ENCODE results near the gene KCNS1. TPM values are rescaled to one million over a fixed set of nuclear protein-coding genes. Genes with fewer than 3 reads are reported as not detected.

Gene KCNS1
- total and polyA plus RNA-seq, 2 experiments from 2014 or later: 0.37 to 3.2 TPM

DNA sequence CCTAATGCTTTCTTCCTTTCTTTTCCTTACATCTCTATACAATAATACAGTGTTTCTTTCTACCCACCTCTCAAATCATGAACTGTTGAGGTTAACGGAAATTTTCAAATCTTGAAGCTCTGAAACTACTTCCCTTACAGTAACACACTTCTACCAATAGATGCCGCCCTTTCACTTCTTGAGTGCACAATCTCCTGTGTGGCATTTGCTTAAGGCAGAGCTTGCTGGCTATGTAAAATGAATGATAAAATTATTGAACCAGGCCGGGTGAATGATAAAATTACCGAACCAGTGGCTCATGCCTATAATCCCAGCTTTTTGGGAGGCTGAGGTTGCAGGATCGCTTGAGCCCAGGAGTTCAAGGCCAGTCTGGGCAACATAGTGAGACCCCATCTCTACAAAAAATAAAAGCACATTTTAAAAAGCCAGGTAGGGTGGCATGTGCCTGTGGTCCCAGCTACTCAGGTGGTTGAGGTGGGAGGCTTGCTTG is 56.8 kb downstream of the KCNS1 start:
- H3K4me2 ChIP-seq: no peak overlapping the region
- TF ChIP-seq, protein P1, sequence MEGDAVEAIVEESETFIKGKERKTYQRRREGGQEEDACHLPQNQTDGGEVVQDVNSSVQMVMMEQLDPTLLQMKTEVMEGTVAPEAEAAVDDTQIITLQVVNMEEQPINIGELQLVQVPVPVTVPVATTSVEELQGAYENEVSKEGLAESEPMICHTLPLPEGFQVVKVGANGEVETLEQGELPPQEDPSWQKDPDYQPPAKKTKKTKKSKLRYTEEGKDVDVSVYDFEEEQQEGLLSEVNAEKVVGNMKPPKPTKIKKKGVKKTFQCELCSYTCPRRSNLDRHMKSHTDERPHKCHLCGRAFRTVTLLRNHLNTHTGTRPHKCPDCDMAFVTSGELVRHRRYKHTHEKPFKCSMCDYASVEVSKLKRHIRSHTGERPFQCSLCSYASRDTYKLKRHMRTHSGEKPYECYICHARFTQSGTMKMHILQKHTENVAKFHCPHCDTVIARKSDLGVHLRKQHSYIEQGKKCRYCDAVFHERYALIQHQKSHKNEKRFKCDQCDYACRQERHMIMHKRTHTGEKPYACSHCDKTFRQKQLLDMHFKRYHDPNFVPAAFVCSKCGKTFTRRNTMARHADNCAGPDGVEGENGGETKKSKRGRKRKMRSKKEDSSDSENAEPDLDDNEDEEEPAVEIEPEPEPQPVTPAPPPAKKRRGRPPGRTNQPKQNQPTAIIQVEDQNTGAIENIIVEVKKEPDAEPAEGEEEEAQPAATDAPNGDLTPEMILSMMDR (conservative IDR thresholded peaks at IDR 0.05; ENCODE audit: low read depth in 2 of 2): peak; percentile 87 to 97
- TF ChIP-seq EZH2 (IDR thresholded peaks at IDR 0.05; ENCODE audit: low read depth, unreplicated experiment) (no peak), CREB1 (CRISPR knock-in tag; IDR thresholded peaks at IDR 0.05; ENCODE audit: low read depth) (no peak), STAT1 (IDR thresholded peaks at IDR 0.05; ENCODE audit: unreplicated experiment) (no peak), ZNF114 (CRISPR knock-in tag; IDR thresholded peaks at IDR 0.05) (no peak), NANOG (IDR thresholded peaks at IDR 0.05; ENCODE audit: borderline replicate concordance) (no peak), ZNF331 (CRISPR knock-in tag; IDR thresholded peaks at IDR 0.05; ENCODE audit: low read depth) (no peak)
- TF ChIP-seq, protein P2, sequence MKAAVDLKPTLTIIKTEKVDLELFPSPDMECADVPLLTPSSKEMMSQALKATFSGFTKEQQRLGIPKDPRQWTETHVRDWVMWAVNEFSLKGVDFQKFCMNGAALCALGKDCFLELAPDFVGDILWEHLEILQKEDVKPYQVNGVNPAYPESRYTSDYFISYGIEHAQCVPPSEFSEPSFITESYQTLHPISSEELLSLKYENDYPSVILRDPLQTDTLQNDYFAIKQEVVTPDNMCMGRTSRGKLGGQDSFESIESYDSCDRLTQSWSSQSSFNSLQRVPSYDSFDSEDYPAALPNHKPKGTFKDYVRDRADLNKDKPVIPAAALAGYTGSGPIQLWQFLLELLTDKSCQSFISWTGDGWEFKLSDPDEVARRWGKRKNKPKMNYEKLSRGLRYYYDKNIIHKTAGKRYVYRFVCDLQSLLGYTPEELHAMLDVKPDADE (IDR thresholded peaks at IDR 0.05): no peak
- H3K79me2 ChIP-seq (replicated peaks; ENCODE audit: insufficient read depth): 0 out of 2 replicates have a peak, but pooled peaks cover 3% of the 10 kb centered on the region
- H4K20me1 ChIP-seq (replicated peaks; ENCODE audit: insufficient read depth): no peaks in the 10 kb centered on the region
- H3K4me3 ChIP-seq: no peak overlapping the region
- no peaks in the 10 kb centered on the region for H3F3A ChIP-seq (replicated peaks; ENCODE audit: low read depth)
- H3K27me3 ChIP-seq (ENCODE audit: insufficient read depth): no peaks in the 10 kb centered on the region
- H3K9me2 ChIP-seq (ENCODE audit: insufficient read depth): no peaks in the 10 kb centered on the region
- peak overlapping the region; percentile 51; the same call in 1 of the 2 replicates for H3K27ac Mint-ChIP-seq
- peaks cover 24% of the 10 kb centered on the region; the same call in 2 of the 3 replicates for H3K36me3 Mint-ChIP-seq (ENCODE audit: low read depth)
- no peak overlapping the region for H2AFZ ChIP-seq
- peaks cover 21% of the 10 kb centered on the region; the same call in 1 of the 2 replicates for H3K4me1 ChIP-seq (ENCODE audit: insufficient read depth)
- peaks cover 7% of the 10 kb centered on the region for H3K27me3 Mint-ChIP-seq (ENCODE audit: insufficient read depth, low read depth, poor library complexity)
- H3K36me3 ChIP-seq (ENCODE audit: insufficient read depth): no peaks in the 10 kb centered on the region
- no peak overlapping the region for H3K4me3 Mint-ChIP-seq
- peaks cover 31% of the 10 kb centered on the region for H3K4me1 Mint-ChIP-seq
- ATAC-seq (peak; percentile 75), DNase-seq (ENCODE audit: low spot score) (peak; percentile 87)
- H3K27ac ChIP-seq (ENCODE audit: low read depth): no peak overlapping the region
- peaks cover 7% of the 10 kb centered on the region; the same call in 2 of the 3 replicates for H3K9me3 Mint-ChIP-seq

DNA sequence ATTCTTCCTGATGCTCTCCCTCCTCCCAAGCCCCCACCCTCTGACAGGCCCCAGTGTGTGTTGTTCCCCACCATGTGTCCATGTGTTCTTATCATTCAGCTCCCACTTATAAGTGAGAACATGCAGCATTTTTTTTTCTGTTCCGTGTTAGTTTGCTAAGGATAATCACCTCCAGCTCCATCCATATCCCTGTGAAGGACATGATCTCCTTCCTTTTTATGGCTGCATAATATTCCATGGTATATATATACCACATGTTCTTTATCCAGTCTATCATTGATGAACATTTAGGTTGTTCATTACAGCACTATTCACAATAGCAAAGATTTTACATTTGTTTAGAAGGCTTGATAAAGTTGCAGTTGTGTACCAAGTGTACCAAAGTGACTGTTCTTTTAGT is 57.9 kb downstream of the KCNS1 start:
- no peak overlapping the region; the same call in 1 of the 2 replicates for H3K27ac ChIP-seq (ENCODE audit: low read depth)
- H3K4me1 Mint-ChIP-seq: peaks cover 30% of the 10 kb centered on the region
- H3K4me2 ChIP-seq: no peak overlapping the region
- H3K9me3 Mint-ChIP-seq: peaks cover 7% of the 10 kb centered on the region; the same call in 2 of the 3 replicates
- H3K27ac Mint-ChIP-seq: peak overlapping the region; percentile 98; the same call in 1 of the 2 replicates
- ATAC-seq (no peak), DNase-seq (ENCODE audit: low spot score) (no peak)
- 0 out of 2 replicates have a peak, but pooled peaks cover 3% of the 10 kb centered on the region for H3K79me2 ChIP-seq (replicated peaks; ENCODE audit: insufficient read depth)
- H3K4me1 ChIP-seq (ENCODE audit: insufficient read depth): peaks cover 21% of the 10 kb centered on the region; the same call in 1 of the 2 replicates
- no peaks in the 10 kb centered on the region for H3F3A ChIP-seq (replicated peaks; ENCODE audit: low read depth)
- H3K9me2 ChIP-seq (ENCODE audit: insufficient read depth): no peaks in the 10 kb centered on the region
- no peaks in the 10 kb centered on the region for H3K27me3 ChIP-seq (ENCODE audit: insufficient read depth)
- no peaks in the 10 kb centered on the region for H4K20me1 ChIP-seq (replicated peaks; ENCODE audit: insufficient read depth)
- peaks cover 24% of the 10 kb centered on the region; the same call in 2 of the 3 replicates for H3K36me3 Mint-ChIP-seq (ENCODE audit: low read depth)
- H2AFZ ChIP-seq: no peak overlapping the region
- no peak overlapping the region for H3K4me3 ChIP-seq
- H3K27me3 Mint-ChIP-seq (ENCODE audit: insufficient read depth, low read depth, poor library complexity): peaks cover 7% of the 10 kb centered on the region
- no peak overlapping the region for H3K4me3 Mint-ChIP-seq
- no peaks in the 10 kb centered on the region for H3K36me3 ChIP-seq (ENCODE audit: insufficient read depth)
- no peak for TF ChIP-seq POLR2AphosphoS5 (IDR thresholded peaks at IDR 0.05; ENCODE audit: low read depth)
- TF ChIP-seq EZH2phosphoT487 (IDR thresholded peaks at IDR 0.05; ENCODE audit: unreplicated experiment): no peak
- no peak for TF ChIP-seq JUNB (IDR thresholded peaks at IDR 0.05; ENCODE audit: unreplicated experiment)
- TF ChIP-seq ZNF462 (CRISPR knock-in tag; IDR thresholded peaks at IDR 0.05): no peak

All from GM23338 (cell line).